ENCODE results near the gene KAT2A.
A peak's percentile ranks its signal among the peaks of the same experiment; 100 is the strongest.

The KAT2A gene

GRCh38 chr17:42090964-42091790 lies 30.0 kb downstream of the KAT2A start:
- DNase-seq: no peak

GRCh38 chr17:42088736-42089135 lies 32.4 kb downstream of the KAT2A start:
- no peak for DNase-seq

- DNase-seq: no peak
These were observed 33.1 kb downstream of the KAT2A start for GRCh38 chr17:42087736-42088705.

GRCh38 chr17:42087042-42087701 lies 34.0 kb downstream of the KAT2A start:
- DNase-seq: no peak

GRCh38 chr17:42081516-42082129 lies 39.5 kb downstream of the KAT2A start:
- DNase-seq: no peak

- DNase-seq: no peak
These were observed 41.6 kb downstream of the KAT2A start for GRCh38 chr17:42079541-42079940.

GRCh38 chr17:42078396-42079043 lies 42.6 kb downstream of the KAT2A start:
- DNase-seq: no peak

- no peak for DNase-seq
These were observed 43.4 kb downstream of the KAT2A start for GRCh38 chr17:42077755-42078154.

GRCh38 chr17:42076797-42077559 lies 44.2 kb downstream of the KAT2A start:
- DNase-seq: no peak

GRCh38 chr17:42075789-42076188 lies 45.4 kb downstream of the KAT2A start:
- no peak for DNase-seq

GRCh38 chr17:42072323-42073187 lies 48.6 kb downstream of the KAT2A start:
- DNase-seq: no peak

- DNase-seq: no peak
These were observed 49.4 kb downstream of the KAT2A start for GRCh38 chr17:42071810-42072209.

GRCh38 chr17:42068979-42069378 lies 52.2 kb downstream of the KAT2A start:
- no peak for DNase-seq

- peak; percentile 30 to 66 (median 50) for DNase-seq
These were observed 53.6 kb downstream of the KAT2A start for GRCh38 chr17:42067371-42068091.

- DNase-seq: peak in 1 of 5 donors; percentile 11
These were observed 56.0 kb downstream of the KAT2A start for GRCh38 chr17:42065201-42065600.
